Subcutaneous adipose tissue (tissue), 4 donors: ENCODE data around the gene TCL1B. TPM values are rescaled to one million over a fixed set of nuclear protein-coding genes. Genes with fewer than 3 reads are reported as not detected.

ENCODE experiments used
- total RNA-seq, 4 donors: library from RNA; depleted of rRNA; stranded (reverse); fragments of >200 nt; gene quantifications; one replicate each; pipeline ENCODE4 v1.1.0, GENCODE V29; 2016
- TF ChIP-seq, protein P1 (sequence below): fragments of 450-650 bp; IDR thresholded peaks from one replicate; pipeline ENCODE4 v1.5.1; 2016; ENCODE audit warnings: low read depth, mild to moderate bottlenecking, control low read depth, antibody characterized with exemption, moderate library complexity

TCL1B gene
- total RNA-seq, 4 donors from 2014 or later: not detected

DNA sequence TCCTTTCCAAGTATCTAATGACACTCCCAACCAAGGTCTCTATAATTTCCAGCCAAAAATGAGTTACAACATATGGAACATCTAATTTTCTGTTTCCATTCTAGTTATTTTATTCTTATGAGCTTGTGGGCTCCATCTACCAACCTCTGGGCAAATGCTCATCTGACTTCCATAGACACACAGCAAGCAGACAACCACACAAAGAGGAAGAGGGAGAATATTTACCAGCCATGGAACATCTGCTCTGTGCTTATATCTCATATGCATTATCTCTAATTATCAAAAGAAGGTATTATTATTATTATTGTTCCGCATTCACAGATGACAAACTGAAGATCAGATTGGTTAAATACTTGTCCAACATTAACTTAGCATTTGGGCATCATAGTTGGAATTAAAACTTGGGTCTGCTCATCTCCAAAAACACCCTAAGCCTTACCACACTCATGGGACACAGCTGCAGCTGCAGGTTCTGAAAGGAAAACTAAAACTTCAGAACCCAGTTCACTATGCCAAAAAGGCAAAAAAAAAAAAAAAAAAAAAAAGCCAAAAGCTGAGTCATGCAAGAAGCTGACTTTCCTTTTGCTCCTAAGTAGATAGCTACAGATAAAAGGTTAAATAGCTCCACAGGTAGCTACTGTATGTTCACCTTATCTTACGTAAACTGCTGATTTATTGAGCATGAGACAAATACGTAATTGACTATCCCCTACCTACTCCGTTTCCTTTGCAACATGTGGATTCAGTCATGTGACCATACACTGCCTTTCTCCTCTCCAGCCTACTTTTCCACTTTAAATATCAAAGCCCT, 23.6 kb upstream of the TCL1B start:
- TF ChIP-seq, protein P1, sequence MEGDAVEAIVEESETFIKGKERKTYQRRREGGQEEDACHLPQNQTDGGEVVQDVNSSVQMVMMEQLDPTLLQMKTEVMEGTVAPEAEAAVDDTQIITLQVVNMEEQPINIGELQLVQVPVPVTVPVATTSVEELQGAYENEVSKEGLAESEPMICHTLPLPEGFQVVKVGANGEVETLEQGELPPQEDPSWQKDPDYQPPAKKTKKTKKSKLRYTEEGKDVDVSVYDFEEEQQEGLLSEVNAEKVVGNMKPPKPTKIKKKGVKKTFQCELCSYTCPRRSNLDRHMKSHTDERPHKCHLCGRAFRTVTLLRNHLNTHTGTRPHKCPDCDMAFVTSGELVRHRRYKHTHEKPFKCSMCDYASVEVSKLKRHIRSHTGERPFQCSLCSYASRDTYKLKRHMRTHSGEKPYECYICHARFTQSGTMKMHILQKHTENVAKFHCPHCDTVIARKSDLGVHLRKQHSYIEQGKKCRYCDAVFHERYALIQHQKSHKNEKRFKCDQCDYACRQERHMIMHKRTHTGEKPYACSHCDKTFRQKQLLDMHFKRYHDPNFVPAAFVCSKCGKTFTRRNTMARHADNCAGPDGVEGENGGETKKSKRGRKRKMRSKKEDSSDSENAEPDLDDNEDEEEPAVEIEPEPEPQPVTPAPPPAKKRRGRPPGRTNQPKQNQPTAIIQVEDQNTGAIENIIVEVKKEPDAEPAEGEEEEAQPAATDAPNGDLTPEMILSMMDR: no peak

DNA sequence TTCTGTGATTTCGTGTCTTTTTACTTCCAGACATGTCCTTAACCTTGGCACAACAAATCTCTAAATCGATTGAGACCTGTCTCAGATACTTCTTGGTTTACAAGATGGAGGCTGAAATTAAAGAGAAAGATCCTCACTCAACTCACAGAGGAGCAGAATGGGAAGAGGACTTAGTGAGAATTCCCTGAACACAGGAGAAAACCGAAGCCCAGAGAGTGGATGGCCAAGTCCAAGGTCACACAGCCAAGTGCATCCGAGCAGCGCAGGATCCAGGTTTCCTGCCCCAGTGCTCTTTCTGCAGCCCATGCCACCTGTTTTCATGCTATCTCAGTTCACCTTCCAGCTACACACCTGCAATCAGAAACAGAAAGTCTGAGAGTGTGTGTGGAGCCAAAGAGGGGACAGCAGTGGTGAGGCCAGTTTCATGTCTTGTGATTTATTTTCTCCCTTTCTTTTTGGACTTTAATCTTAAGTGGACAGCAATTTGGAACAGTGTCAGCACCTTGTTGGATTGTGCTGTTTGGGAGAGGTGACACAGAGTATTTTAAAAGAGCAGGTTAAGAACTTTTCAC, 22.9 kb upstream of the TCL1B start:
- TF ChIP-seq, protein P1: no peak

DNA sequence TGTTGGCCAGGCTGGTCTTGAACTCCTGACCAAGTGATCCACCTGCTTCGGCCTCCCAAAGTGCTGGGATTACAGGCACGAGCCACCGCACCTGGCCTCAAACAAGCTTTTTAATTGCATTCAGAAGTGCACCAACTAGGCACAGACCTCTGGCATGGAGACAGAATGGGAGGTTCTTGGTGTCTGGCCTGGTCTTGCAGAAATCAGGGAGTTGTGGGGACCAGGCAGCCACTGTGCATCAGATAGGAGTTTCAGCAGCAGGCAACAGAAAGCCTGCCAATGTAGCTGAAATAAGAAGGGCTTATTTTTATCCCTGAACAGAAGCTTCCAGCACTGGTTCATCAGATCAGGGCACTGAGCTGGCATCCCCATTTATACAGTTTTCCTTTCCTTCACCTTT, 22.2 kb upstream of the TCL1B start:
- TF ChIP-seq, protein P1: no peak

DNA sequence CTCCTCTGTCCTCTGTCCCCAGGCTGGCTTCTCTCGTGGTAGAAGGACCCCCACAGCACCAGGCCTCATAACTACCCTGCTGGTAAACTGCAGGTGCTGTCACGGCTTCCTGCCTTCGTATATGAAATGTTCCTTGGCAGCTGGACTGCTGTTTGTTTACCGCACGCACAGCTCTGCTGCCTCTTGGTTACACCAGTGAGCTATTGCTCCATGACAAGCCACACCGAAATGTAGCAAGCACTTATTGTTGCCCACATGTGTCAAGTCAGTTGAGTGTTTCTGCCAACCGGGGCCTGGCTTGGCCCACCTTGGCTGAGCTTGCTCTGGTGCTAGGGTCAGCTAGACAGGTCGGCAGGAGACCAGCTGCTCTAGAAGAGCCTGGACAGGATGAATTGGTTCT, 21.7 kb upstream of the TCL1B start:
- TF ChIP-seq, protein P1: no peak

DNA sequence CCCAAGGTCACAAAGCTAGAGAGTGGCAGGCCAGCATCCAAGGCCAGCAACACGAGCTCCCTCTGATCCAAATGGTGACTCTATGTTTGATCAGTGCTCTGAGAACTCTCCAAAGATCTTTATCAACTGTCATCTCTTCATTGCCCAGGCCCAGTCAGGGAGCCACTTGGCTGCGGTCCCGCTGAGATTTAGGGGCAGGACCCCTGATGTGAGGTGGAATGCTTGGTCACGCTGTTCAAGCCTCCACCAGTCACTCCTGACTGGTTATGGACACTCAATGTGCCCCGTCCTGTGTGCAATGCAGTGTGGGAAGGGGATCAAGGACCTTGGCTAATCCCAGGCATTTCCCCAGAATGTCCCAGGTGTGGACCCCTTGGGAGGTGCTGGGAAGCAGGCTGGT, 19.8 kb upstream of the TCL1B start:
- TF ChIP-seq, protein P1: no peak

DNA sequence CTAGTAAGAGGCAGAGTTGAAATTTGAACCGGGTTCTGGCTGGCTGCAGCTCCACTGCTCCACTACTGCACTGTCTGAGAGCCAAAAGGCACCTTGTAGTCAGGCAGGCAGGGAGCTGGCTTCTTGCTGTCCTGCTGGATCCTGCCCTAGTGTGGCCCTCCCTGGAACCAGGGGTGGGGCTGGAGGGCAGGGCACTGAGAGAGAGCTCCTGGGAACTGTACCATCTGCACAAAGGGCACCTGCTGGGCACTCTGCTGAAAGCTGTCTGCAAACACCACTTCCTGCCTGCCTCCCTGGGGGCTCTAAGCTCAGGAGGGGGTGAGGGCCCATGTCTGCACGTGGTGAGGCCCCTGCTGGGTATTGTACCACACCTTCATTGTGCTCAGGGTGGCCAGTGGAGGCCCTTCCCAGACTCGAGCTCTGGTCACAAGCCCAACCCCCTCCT, 19.0 kb upstream of the TCL1B start:
- TF ChIP-seq, protein P1: no peak

DNA sequence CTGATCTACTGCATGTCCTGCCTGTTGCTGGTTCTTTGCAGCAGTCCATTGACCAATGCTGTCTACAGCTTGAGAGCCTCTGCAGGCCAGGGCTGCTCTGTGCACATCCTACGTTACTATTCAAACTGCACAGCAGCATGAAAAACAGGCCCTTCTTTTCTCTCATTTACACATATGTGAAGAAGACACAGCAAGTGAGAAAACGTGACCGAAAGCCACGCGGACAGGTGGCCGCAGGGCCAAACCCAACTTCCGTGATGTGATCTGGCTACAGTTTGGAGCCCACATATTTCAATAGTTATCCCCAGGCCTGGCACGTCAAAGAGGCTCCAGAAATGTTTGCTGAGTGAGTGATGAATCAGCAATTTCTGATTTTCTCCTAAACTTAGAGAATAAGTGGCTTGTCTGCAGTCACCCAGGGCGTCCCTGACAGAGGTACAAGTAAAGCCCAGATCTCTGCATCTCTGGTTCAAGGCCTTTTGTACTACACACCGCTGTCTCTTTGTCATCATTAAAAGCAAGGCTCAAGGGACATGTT, 17.9 kb upstream of the TCL1B start:
- TF ChIP-seq, protein P1: no peak
